ENCODE results near the gene GGT6.

- TF ChIP-seq CTCF (conservative IDR thresholded peaks at IDR 0.05; ENCODE audit: low read depth, low read length) (no peak), EZH2 (IDR thresholded peaks at IDR 0.05; ENCODE audit: low read length, unreplicated experiment) (no peak), EZH2phosphoT487 (IDR thresholded peaks at IDR 0.05; ENCODE audit: borderline replicate concordance, low read length) (no peak)
These were observed 22.3 kb upstream of the GGT6 start for GRCh38 chr17:4582691-4583090.

All from PC-3 (cell line).